ENCODE measurements around the gene CCL26.
"Not testable (repeated sequence)": the region's sequence is repeated elsewhere in the genome, so short reads cannot be mapped to it uniquely, and the experiment has no call there.

DNA sequence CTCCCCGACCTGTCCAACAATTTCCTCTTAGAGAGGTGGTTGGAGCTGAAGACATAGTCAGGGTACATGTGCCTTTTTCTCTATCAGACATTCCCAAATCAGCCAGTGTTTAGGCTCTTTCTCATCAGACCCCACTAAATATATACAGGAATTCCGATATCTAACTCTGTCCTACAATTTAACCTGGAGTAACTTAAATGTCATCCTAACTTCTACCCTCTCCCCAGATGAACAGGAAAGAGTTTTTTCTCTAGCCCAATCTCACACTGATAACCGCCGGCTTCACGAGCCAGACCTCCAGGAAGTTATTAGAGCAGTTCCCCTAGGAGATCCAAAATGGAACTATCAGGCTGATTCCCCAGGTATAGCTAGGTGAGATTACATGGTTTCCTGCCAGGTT, 11.0 kb upstream of the CCL26 start:
- TF ChIP-seq, protein P1, sequence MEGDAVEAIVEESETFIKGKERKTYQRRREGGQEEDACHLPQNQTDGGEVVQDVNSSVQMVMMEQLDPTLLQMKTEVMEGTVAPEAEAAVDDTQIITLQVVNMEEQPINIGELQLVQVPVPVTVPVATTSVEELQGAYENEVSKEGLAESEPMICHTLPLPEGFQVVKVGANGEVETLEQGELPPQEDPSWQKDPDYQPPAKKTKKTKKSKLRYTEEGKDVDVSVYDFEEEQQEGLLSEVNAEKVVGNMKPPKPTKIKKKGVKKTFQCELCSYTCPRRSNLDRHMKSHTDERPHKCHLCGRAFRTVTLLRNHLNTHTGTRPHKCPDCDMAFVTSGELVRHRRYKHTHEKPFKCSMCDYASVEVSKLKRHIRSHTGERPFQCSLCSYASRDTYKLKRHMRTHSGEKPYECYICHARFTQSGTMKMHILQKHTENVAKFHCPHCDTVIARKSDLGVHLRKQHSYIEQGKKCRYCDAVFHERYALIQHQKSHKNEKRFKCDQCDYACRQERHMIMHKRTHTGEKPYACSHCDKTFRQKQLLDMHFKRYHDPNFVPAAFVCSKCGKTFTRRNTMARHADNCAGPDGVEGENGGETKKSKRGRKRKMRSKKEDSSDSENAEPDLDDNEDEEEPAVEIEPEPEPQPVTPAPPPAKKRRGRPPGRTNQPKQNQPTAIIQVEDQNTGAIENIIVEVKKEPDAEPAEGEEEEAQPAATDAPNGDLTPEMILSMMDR (conservative IDR thresholded peaks at IDR 0.05), result not testable (repeated sequence)
- not testable (repeated sequence) for TF ChIP-seq EZH2 (IDR thresholded peaks at IDR 0.05; ENCODE audit: low read depth)
